HT-29 (cell line): ENCODE results near the gene MYH10. TPM values are rescaled to one million over a fixed set of nuclear protein-coding genes. Genes with fewer than 3 reads are reported as not detected.

Experiments used
- DNase-seq: peaks from one replicate; pipeline ENCODE4 v3.0.0-alpha.2; 2015; ENCODE audit warnings: low spot score
- total RNA-seq: library from RNA; depleted of rRNA; stranded (reverse); fragments of >200 nt; shearing (Covaris generic); gene quantifications from 2 replicates; pipeline ENCODE4 v1.2.3, GENCODE V29; 2014

The MYH10 gene
- total RNA-seq, 1 experiment from 2014 or later = 28.6 TPM

DNA sequence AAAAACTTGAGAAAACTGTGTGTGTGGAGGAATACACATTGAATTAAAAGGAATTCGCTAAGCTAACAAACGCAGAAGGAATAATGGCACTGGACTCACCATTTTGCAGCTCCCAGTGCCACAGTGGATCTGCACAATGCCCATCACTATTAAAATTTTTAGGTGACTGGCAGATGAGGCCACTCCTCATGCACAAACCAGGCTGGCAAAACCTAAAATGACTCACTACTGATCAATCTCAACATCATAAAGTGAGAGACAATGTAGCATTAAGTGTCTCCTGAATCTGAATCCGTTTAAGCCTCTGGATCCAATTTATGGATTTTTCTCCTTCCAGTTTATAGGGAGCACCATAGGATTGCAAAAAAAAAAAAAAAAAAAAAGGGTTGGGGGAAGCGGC, 20.6 kb downstream of the MYH10 start:
- DNase-seq = no peak

GRCh38 chr17:8608001-8608400, 22.5 kb downstream of the MYH10 start:
- no peak for DNase-seq

- no peak for DNase-seq
Observed at GRCh38 chr17:8606401-8606800, 24.1 kb downstream of the MYH10 start.

- DNase-seq = no peak
Observed at GRCh38 chr17:8602679-8603078, 27.8 kb downstream of the MYH10 start.

DNA sequence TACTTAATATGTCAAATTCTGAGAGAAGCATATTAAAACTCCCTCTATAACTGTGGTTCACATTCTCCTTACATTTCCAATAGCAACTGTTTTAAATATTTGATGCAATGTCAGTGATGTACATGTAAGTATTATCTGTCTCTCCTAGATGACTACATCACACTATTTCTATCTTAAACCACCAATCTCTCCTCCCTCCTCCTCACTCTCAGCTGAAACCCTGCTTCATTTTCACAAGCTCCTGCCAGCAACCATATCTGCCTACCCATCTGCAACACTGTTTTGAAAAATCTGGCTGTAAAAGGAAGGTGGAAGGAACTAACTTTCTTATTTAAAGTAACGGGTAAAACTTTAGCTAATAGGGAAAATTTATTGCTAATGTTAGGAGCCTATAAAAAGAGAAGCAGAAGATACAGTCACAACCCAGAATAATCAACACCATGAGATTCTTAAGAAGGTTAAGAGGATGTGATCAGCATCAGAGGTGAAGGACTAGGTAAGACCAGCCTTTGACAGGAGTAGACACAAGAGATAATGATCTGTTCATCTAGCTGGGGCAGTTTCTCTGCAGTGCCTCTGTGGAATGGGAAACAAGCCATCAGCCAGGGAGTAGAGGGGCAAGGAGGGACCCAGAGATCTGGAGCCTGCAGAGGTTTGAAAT, 31.0 kb downstream of the MYH10 start:
- DNase-seq = no peak

DNA sequence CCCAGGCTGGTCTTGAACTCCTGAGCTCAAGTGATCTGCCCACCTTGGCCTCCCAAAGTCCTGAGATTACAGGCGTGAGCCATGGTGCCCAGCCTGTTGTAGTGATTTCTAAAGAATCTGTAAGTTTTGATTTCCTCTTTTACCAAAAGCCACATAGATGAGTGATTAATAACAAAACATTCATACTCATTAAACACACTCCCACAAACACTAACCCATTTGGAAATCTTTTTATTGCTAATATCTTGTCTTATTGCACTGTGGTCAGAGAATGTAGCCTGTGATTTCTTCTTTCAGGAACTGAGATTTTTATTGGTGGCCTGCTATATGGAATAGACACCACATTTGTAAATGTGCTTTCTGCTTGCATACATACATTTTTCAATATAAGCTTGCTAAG, 31.6 kb downstream of the MYH10 start:
- no peak for DNase-seq

DNA sequence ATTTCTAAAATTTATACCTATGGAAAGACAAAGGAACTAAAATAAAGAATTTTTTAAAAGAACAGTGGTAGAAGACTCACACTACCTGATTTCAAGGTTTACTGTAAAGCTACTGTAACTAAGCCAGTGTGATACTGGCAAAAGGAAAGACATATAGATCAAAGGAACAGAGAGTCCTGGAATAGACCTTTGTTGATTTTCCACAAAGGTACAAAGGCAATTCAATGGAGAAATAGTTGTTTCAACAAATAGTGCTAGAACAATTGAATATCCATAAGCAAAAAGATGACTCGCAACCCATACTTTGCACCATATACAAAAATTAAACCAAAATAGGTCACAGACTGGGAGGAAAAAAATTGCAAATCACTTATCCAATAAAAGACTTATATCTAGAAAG, 36.7 kb downstream of the MYH10 start:
- no peak for DNase-seq

- DNase-seq = no peak
Observed at GRCh38 chr17:8593276-8593675, 37.2 kb downstream of the MYH10 start.

GRCh38 chr17:8588877-8589554, 41.5 kb downstream of the MYH10 start:
- no peak for DNase-seq

DNA sequence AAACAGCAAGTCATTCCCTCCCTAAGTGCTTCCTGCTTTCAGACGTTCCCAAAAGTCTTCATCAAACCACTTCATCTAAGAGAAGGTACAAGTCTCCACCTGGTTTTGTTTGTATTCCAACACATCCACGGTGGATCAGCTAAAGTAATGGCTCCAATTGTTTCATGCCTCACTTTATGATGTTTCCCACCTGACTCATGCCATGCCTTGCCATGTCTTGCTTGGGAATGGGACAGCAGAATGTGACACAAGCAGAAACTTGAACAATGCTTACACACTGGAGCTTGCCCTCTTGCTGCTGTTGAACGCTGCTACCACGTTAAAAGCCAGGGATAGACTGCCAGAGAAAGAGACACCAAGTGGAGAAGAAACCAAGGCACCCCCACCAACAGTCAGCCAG, 43.8 kb downstream of the MYH10 start:
- DNase-seq = no peak

DNA sequence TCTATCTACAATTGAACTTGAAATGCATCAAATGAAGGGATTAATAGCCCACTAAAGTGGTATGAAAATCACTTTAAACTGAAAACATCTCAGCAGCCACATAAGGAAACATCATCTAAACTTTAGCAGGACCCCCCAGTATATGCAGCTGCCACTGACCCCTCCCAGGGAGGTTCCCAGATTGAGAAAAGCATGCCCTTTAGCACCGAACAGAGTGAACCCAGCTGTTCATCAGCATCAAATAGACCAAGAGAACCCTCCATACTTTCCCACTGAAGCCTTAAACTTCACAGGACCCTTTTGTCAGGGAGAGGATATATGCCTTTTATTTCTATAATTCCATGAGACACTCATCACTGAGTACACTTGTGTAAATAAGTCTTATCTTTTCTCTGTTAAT, 44.6 kb downstream of the MYH10 start:
- DNase-seq = no peak

GRCh38 chr17:8583954-8584353, 46.6 kb downstream of the MYH10 start:
- DNase-seq = no peak

GRCh38 chr17:8580952-8581658, 49.4 kb downstream of the MYH10 start:
- DNase-seq = no peak

- no peak for DNase-seq
Observed at GRCh38 chr17:8577868-8578267, 52.7 kb downstream of the MYH10 start.

DNA sequence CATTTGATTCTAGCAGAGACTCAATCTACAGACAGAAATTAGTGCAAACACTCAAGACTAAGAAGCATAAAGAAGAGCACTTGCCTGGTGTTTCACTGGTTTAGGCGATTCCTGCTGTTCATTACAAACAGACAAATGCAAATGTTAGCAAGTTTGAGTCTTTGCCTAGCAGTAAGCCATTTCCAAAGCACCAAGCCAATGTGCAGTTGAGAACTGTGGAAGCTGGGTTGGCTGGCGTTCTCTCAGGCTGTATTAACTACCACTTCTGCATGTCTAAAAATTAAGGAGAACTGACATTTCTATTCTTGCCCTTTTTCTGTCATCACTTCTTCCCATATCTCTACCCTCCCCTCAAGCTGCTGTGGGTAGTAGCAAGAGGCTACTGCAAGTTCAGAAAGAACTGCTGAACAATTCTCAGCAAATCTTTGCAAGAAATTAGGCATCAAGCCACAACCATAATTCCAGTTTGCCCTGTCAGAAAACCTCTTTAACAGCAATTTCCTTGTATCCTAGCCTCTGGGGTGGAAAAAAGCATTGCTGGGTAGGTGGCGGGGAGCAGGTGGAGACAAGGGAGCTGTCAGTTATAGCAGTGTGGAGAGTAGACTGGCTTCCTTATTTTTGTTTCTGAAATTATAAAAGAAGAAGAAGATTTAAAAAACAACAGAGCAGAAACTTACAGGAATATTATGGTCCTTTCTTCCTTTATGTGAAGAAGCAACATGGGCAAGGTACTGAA, 53.8 kb downstream of the MYH10 start:
- DNase-seq = no peak

- DNase-seq = no peak
Observed at GRCh38 chr17:8574687-8575086, 55.8 kb downstream of the MYH10 start.

DNA sequence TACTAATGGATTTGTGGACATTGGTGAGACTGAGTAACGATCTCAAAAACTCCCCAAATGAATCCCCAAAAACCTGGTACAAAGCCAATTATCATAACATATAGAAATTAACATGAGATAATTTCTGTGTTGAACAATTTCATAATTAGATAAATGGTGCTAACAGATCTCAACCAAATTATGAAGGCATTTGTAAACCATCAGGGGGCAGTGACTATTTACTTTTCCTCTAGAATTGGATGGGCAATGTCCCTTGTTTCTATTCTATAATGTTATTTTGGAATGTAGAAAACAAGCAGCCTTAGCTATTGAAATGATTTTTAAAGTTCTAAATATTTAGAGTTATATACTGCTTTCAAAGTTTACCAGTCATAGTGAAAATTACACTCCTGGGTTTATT, 57.8 kb downstream of the MYH10 start:
- peak; percentile 1 for DNase-seq

DNA sequence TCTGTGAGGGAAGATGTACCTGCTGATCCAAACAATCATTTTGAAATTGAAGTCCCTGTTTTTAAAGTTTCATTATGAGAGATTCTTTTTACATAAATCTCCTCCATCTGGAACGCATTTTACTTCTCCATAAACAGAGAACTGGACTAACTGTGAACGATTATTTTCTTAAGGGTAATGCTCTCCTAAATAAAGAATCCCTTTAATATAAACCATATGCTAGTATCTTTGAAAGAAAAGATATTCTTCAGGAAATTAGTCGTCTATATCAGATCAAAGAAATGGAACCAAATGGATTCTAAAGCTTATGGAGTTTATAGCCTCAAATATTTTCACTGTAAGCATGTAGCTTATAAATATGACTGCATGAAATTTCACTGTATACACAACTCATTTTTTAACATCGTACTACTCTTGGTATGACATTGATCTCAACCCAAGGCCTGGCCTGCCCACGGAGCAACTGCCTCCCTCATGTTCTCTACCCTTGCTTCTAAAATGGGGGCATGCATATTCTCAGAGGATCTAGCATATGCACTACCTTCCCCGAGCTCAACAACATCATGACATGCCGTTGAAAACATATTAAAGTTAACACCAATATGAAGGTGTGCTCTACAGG, 66.4 kb downstream of the MYH10 start:
- DNase-seq = no peak

GRCh38 chr17:8563024-8563776, 67.3 kb downstream of the MYH10 start:
- DNase-seq = no peak

- no peak for DNase-seq
Observed at GRCh38 chr17:8558144-8558543, 72.4 kb downstream of the MYH10 start.

- no peak for DNase-seq
Observed at GRCh38 chr17:8557176-8557806, 73.2 kb downstream of the MYH10 start.
